ENCODE measurements around the gene MARCHF9.

The MARCHF9 gene

GRCh38 chr12:57715786-57716185 lies 39.1 kb upstream of the MARCHF9 start:
- H3K9me3 ChIP-seq: no peaks in the 10 kb centered on the region
- H3K36me3 ChIP-seq: peaks cover 23% of the 10 kb centered on the region
- no peaks in the 10 kb centered on the region for H3K4me1 ChIP-seq
- H3K27me3 ChIP-seq: no peaks in the 10 kb centered on the region
- DNase-seq: no peak
- no peak overlapping the region for H3K4me3 ChIP-seq (ENCODE audit: low read depth, low read length)
- no peak for TF ChIP-seq CTCF (IDR thresholded peaks at IDR 0.05; ENCODE audit: low read depth, low read length)

GRCh38 chr12:57716305-57716704 lies 38.6 kb upstream of the MARCHF9 start:
- no peak for TF ChIP-seq CTCF (IDR thresholded peaks at IDR 0.05; ENCODE audit: low read depth, low read length)
- DNase-seq: no peak
- Histone ChIP-seq H3K27me3 (no peaks in the 10 kb centered on the region), H3K4me1 (no peaks in the 10 kb centered on the region), H3K36me3 (peaks cover 23% of the 10 kb centered on the region), H3K4me3 (ENCODE audit: low read depth, low read length) (no peak overlapping the region), H3K9me3 (no peaks in the 10 kb centered on the region)

- H3K36me3 ChIP-seq: peaks cover 23% of the 10 kb centered on the region
- H3K27me3 ChIP-seq: no peaks in the 10 kb centered on the region
- no peaks in the 10 kb centered on the region for H3K4me1 ChIP-seq
- no peak for DNase-seq
- TF ChIP-seq CTCF (IDR thresholded peaks at IDR 0.05; ENCODE audit: low read depth, low read length): no peak
- no peaks in the 10 kb centered on the region for H3K9me3 ChIP-seq
- H3K4me3 ChIP-seq (ENCODE audit: low read depth, low read length): no peak overlapping the region
These were observed 37.8 kb upstream of the MARCHF9 start for GRCh38 chr12:57717131-57717530.

- Histone ChIP-seq H3K9me3 (no peaks in the 10 kb centered on the region), H3K27me3 (no peaks in the 10 kb centered on the region), H3K4me1 (no peaks in the 10 kb centered on the region), H3K36me3 (peaks cover 23% of the 10 kb centered on the region), H3K4me3 (ENCODE audit: low read depth, low read length) (no peak overlapping the region)
- no peak for DNase-seq
- TF ChIP-seq CTCF (IDR thresholded peaks at IDR 0.05; ENCODE audit: low read depth, low read length): no peak
These were observed 36.9 kb upstream of the MARCHF9 start for GRCh38 chr12:57717846-57718640.

GRCh38 chr12:57718641-57719528 lies 36.0 kb upstream of the MARCHF9 start:
- H3K27me3 ChIP-seq: no peaks in the 10 kb centered on the region
- TF ChIP-seq CTCF (IDR thresholded peaks at IDR 0.05; ENCODE audit: low read depth, low read length): no peak
- H3K4me1 ChIP-seq: no peaks in the 10 kb centered on the region
- DNase-seq: no peak
- peaks cover 23% of the 10 kb centered on the region for H3K36me3 ChIP-seq
- H3K4me3 ChIP-seq (ENCODE audit: low read depth, low read length): no peak overlapping the region
- no peaks in the 10 kb centered on the region for H3K9me3 ChIP-seq

Data from BE2C (cell line).